HUDEP-2 (cell line): ENCODE data around the gene DNAJC12.
"Not testable (repeated sequence)": the region's sequence is repeated elsewhere in the genome, so short reads cannot be mapped to it uniquely, and the experiment has no call there.

ENCODE experiments used
- DNase-seq, 76 experiments: peaks; one replicate each; lab custom pipeline; 2025; ENCODE audit not compliant: unreplicated experiment in 76 of 76; lab: John Stamatoyannopoulos, UW

Gene DNAJC12

DNA sequence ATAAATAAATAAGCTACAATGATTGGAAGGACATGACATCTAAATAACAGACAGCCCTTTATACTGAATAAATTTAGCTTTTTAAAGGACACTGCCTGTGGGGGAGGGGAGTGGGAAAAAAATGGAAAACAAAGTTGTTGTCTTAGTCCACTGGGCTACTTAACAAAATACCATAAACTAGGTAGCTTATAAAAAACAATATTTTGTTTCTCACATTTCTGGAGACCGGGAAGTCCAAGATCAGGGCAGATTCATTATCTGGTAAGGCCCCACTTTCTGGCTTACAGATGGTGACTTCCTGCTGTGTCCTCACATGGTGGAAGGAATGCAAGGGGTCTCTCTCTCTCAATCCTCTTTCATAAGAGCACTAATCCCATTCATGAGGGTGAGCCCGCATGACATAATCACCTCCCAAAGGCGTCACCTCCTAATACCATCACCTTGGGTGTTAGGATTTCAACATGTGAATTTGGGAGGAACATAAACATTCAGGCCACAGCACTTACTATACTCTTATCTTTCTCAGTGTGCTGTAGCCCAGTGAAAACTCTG lies 43.0 kb downstream of the DNAJC12 start:
- no peak for DNase-seq

DNA sequence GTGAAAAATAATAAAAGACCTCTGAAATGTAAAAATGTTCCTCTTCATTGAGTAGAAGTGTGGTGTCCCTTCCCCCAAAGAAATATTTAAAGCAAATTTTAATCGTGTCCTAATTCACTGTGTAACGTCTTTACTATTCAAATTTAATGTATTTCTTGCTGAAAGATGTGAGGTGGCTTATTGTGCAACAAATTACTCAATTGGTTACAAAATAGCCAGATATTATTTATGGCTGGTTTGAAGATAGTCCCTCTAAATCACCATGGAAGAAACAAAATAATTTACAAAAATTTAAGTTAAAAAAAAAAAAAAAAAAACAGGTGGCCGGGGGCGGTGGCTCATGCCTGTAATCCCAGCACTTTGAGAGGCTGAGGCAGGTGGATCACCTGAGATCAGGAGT lies 43.7 kb downstream of the DNAJC12 start:
- DNase-seq, result no peak

DNA sequence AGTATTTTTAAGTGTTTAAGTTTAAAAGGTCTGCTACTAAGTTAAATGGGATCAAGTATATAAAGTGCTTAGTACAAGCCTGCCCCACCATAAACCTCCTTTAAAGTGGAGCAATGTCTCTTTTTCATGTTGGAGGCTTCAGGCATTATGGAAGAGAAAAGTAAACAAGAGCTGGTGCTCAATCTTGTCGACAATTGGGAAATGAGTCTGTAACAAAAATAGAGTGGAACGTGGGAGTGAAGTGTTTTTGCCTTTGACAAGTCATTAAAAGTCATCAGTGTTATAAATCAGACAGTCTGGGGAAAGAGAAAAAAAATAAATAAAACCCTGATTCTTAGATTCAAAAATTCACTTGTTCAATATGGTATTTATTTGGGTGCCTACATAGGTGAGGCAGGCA lies 44.7 kb downstream of the DNAJC12 start:
- no peak for DNase-seq

DNA sequence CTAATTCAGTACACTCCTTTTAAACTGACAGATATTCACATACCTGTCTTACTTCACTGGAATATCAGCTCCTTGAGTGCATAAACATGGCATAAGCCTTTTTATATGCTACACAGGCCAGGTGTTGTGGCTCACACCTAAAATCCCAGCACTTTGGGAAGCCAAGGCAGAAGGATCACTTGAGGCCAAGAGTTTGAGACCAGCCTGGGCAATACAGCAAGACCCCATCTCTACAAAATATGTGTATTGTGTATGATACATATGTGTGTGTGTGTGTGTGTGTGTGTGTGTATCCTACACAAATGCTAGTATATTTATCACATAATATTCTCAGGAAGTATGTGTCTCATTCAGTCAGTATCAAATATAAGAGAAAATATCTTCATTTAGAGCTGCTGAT lies 45.3 kb downstream of the DNAJC12 start:
- no peak for DNase-seq

DNA sequence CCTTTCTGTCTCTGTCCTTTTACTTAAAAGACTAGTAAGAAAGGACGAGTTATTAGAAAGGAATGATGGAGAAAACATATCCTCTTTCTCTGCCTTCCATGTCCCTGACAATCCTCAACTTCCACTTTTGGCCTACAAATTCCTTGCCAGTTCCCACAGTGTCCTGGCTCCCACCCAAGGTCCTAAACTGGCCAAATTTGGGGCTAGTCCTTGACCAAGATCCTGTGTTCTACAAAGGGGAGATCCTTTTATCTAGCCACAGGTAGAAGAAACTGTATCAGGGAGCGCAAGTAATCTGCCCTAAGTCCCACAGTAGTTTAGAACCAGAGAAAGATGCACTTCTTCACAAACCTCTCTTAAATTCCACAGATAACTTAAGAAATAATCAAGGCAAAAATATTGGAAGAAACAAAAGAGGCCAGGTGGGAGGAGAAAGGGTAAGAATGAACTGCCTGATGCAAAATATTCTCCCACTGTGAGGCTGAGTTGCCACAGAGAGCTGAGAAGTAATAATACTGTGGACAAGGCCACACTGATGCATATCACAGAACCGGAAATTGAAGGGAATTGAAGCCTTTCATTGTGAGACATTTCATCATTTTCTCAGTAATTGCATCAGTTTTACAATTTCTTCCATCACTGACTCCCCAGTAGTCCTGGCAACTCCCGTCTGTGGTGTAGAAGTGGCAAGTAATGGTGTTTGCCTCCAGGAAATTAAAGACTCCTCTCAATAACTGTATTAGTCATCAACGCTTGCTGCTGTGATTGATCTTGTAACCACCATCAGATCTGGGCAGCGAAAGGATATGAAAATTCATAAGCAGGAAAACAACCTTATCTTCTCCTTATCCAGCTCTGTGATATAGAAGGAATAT lies 47.2 kb downstream of the DNAJC12 start:
- peak in 3 of 76 experiments; percentile 2 to 9 (median 6) for DNase-seq

DNA sequence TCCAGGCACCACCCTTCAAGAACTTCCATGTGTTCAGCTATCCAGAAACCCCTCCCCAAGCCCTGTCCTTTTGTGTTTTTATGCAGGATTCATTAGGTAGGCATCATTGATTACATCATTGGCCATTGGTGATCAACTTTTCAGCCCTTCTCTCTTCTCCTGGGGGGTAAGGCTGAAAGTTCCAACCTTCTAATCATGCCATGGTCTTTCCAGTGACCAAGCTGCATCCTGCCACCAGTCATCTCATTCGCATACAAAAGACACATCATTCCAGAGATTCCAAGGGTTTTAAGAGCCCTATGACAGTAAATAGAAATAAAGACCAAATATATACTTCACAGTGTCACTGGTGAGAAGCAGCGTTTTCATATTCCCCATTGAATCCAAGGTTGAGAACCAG lies 48.2 kb downstream of the DNAJC12 start:
- no peak for DNase-seq

DNA sequence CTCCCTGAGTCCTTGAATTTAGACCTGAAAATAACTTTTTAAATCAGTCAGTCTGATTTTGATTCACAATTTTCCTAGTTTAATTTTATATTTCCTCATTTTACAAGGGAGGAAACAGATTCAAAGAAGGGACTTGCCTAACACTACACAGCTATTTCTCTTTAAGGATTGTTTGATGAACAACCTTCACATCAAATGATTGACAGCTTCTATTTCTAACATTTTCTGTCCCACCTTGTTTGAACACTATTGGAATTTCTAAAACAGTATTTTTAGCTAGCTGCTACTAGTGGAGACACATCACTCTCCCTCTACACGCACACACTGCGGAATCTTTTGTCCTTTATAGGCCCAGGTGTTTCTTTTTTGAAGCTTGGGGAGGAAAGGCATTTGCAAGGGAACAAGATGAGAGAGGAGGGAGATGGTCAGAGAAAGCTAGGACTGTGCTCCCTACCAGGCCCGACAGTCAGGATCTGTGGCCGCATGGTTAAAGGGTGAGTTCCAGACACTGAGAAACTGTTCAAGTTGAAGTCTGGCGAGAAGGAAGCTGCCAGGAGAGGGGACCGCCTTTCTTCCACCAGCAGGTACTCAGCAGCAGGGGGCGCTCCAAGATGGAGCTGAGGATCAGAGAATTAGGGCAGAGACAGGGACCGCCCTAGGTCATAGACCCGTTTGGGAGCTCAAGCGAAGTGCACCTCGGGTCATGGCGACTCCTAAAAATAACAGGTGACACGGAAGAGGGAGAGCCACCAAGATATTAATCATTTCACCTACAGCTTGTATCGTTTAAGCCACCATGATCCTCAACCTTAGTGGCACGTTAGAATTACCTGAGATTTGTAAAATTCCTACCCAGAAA lies 49.7 kb downstream of the DNAJC12 start:
- peak in 67 of 76 experiments; percentile 3 to 83 (median 44) for DNase-seq

DNA sequence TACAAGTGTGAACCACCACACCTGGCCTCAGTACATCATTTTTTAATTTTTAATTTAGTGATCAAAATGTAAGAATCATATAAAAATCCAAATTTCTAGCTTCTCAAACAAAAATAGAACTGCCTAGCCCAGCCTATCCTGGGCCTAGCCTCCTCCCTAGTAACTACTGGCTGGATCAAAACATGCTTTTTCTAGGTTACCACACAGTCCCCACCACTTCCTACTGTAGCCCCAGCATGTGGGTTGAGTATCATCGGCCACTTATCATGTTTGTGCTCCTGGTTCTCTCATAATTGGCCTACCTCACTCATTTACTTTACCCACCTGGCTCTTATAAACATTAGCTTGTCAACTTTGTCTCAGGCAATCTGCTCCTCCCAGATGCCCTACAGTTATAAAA lies 52.9 kb downstream of the DNAJC12 start:
- DNase-seq, result no peak

DNA sequence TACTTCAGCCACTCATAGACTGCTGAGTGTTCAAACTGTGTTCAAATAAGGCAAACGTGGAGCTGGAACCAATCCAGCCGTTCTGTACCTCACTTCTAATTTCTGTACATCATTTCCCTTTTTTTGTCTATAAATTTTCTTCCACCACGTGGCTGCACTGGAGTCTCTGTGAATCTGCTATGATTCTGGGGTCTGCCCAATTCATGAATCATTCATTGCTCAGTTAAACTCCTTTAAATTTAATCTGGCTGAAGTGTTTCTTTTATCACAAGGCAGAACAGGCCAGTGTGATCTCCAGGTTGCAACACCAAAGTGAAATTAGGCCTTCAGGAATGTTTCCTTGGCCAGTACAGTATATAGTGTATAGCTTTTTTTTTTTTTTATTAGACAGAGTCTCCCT lies 53.5 kb downstream of the DNAJC12 start:
- DNase-seq, result no peak

DNA sequence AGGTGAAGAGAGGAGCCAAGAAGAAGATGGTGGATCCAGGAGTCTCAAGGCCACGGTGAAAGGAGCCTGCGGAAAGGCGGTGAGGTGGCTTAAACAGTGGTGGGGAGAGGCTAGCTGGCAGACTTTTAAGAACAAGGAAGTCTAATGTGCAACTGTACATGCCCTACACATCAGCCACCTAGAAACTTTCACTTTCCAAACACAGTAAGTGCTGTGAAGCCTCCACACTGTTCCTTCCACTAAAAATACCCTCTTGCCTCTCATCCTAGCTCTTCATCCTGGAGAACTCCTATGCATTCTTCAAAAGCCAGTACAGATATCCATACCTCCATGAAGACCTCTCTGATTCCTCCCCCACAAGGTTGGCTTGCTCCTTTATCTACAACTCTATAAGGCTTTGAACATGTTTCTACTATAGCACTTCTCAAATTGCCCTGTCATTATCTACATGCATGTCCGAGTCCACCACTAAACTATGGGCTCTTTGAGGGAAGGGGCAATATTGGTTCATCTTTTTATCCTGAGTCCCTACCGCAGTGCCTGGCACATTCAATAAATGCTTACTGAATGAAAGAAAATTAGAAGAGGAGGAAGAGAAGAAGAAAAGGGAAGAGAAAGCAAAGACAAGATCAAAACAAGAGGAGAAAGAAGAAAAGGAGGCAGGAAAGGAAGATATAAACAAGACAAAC lies 54.2 kb downstream of the DNAJC12 start:
- no peak for DNase-seq

DNA sequence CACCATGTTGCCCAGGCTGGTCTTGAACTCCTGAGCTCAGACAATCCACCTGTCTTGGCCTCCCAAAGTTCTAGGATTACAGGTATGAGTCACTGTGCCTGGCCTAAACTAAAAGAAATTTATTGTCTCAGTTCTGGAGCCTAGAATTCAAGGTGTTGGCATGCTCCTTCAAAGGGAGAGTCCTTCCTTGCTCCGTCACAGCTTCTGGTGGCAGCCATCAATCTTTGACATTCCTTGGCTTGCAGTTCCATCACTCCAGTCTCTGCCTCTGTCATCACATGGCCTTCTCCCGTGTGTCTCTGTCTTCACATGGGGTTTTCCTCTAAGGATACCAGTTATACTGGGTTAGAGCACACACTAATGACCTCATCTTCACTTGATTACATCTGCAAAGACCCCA lies 55.5 kb downstream of the DNAJC12 start:
- DNase-seq, result no peak

DNA sequence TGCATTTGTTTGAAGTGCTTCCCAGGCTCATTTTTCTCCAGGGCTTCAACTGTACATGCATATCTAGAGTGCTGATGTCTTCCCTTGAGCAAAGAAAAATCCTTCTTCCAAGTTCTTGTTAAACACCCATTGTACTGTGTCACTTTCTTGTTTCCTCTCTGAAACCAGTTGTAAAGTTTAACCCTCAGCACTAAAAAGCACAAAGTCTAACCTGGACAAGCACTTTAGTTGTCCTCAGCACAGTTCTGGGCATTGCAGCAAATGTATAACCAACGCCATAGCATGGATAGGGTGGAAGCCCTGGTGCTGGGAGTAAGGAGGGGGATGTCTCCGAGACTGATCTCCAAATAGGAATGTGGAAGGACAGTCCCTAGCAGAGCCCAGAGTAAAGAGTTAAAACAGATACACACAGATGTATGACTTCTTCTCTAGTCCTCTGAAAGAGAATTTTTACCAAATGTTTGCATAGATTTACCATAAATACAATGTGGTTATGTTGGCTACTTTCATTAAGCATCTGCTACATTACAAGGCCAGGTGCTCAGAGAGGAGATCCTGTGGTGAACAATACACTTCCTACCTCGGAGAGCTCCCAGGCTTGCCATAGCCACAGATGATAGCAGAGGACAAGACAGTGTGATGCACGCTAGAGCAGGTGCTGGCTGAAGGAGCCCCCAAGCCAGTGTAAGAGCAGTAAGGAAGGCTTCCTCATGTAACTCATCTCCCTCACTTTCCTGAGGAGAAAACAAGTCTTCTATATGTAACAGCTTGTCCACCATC lies 57.0 kb downstream of the DNAJC12 start:
- DNase-seq, result no peak

DNA sequence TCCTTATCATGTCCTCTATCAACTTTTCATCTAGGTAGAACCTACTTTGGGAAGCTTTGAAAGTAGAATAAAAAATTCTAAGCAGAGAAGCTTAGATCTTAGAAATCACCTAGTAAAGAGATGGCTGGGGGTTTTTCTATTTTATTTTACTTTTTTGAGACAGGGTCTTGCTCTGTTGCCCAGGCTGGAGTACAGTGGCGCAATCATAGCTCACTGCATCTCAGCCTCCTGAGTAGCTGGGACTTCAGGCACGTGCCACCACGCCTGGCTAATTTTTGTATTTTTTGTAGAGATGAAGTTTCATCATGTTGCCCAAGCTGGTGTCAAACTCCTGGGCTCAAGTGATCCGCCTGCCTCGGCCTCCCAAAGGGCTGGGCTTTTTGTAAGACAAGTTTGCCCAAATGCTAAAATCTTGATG lies 57.8 kb downstream of the DNAJC12 start:
- not testable (repeated sequence) for DNase-seq

DNA sequence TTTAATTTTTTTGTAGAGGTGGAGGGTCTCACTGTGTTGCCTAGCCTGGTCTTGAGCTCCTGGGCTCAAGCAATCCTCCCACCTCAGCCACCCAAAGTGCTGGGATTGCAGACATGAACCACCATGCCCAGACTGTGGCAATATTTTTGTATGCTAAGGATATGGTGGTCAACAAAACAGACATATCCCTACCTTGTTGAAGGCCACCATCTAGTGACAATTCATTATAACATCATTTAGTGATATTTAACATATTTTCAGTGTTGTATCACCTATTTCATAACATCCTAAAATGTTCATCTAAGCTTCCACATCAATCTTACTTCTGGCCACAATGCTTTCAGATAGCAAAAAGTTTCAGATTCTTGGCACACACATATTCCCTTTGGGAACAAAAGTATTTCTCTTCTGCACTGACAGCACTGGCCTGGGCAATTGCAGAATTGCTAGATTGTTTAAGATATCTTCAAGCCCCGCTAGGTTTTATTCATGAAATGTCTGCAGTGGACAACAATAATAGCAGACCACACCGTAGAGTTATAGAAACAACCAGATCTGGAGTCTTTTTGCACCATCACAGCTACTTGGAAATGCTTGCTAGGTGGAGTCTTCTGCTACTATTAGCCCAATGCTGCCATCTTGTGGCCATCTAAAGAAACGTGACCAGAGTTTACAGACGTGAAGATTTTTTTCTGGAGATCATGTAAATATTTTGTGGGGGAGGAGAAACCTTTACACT lies 58.4 kb downstream of the DNAJC12 start:
- DNase-seq, result peak in 56 of 76 experiments; percentile 2 to 74 (median 34)

DNA sequence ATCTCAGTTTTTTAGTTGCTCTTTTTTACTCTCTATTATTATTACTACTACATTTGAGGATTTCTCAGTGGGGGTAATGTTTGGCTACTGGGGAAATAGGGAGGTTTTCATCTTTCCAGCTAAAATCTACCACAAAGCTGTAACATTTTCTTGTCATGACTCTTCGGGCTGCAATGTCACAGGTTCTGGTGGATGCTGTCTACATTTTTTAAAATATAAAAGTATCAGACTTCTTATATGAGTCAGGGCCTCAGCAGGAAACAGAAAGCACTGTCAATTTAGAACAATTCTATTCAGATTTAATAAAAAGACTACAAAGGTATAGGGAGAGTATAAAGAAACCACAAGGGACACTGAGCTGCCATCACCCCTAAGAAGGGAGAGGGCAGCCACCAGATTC lies 61.6 kb downstream of the DNAJC12 start:
- DNase-seq, result no peak

DNA sequence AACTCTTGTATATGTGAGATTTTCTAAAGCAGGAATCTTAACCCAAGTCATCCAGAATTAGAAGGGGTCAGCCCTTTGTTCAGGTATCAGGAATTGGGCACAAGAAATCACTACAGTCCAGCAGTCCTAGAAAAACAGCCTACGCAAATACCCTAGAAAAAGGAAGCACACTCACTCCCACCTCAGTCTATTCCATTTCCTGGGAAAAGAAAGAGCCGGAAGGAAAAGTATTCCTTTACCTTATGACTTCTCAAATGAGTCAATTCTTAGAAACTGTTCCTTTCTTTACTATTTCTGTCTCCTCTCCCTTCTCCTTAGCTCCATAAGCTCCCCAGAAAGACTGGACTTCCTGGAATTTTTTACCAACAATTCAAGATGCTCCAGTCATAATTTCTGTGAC lies 62.7 kb downstream of the DNAJC12 start:
- DNase-seq, result no peak

DNA sequence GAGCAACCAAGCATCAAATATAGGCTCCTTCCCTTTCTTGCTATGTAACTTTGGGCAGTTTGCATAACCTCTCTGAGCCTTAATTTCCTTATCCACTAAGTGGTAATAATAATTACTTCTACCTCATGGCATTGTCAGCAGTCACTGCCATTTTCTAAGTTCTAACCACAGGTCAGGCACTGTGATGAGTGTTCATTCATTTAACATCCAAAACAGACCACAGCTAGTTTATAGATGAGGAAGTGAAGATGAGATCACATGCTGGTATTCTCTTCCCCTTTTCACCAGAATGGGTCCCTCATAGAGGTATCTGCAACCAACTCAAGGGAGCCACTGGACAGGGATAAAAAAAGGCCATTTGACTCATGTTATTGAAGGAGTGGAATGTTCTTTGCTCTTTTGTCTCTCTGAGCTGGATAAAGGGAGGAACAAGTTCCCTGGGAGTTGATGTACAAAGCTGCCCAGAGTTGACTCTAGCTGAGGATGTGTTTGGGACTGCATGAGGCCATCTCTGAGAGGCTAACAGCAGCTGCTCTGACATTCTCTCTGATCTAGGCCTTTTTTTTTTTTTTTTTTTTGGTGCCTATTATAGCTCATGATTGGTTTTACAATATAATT lies 65.0 kb downstream of the DNAJC12 start:
- no peak for DNase-seq

DNA sequence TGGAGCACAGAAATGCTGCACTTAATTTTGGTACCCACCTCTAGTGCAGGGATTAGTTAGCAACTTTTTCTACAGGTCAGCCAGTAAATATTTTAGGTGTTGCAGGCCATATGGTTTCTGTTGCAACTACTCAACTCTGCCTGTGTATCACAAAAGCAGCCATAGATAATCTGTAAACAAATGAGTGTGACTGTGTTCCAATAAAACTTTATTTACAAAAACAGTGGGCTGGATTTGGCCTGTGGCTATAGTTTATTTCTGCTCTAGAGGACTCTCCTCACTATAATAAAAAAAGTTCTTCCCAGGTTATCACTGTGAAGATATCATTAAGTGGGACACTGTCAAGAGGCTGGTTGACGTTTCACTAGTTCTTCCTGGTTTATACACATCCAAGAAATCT lies 65.8 kb downstream of the DNAJC12 start:
- DNase-seq, result no peak

DNA sequence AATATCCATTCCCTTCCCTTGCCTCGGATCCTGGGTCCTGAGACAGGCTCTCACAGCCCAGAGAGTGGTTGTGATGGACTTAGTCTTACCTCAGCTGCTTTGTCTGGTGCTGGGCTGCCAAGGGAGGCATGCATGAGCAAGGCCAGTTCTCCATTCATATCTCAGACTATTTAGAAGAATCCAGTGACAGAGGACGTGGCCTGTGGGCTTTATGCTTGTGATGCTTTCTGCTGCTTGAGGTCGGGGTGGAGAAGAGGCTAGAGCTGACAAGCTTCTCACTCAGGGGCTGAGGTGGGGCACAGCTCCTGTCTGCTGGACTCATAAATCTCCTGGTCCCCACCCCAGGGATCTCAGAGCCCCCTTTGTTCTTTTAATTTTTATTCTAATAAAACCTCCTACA lies 66.8 kb downstream of the DNAJC12 start:
- DNase-seq, result no peak
